Hair follicle dermal papilla cell (primary cell): ENCODE results near the gene ZNF614. TPM values are rescaled to one million over a fixed set of nuclear protein-coding genes. Genes with fewer than 3 reads are reported as not detected.

Experiments
- total RNA-seq: library from RNA; depleted of rRNA; stranded (reverse); fragments of >200 nt; gene quantifications from 2 replicates; pipeline ENCODE4 v1.2.3, GENCODE V29; 2012

Gene ZNF614
- total RNA-seq = 13.4 and 16.6 TPM in 2 replicates

GRCh38 chr19:52028027-52028779, at the start of gene ZNF614:
Gene ZNF614 (minus strand): TSS chr19:52028379. CDS start chr19:52025745, 2,634 bp downstream.

DNA sequence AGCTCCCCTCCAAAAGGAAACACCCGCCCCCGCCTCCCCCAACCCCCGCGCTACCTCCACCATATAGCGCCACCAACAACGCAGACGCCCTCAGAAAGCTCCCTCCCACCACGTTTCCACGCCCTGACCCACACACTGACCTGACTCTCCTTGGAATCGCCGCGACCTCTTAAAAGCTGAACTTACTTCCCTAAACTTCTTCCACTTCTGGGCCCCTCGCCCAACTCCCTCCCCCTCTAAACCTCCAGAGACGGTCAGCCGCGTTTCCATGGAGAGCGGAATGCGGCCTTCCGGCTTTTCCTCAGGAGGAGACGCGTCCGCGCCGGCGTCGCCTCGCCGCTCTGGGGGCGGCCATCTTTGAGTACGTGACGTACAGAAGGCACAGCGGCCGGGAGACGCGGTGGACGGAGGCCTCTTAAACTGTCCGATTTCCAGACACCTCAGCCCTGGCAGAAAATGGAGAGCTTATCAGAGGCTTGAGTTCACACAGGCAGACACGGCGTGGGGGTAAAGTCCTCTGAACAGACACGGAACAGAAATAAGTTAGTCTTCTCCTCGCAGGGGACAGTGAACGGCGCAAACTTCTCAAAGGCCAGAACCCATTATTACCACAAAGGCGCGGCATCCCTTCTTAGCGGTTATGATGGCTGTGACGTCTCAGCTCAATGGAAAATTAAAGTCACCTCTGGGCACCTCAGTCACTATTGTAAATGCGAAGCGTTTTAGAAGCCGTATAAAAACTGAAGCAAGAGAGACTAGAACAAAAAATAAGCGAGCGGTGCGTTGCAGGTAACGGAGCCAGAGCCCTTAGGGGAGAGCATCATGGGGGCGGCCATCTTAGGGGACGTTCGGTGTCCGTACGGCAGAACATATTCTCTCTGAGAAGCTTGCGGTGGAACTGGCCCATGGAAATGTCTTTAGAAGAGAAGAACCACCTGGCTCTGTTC, 20.6 kb upstream of the ZNF614 start, which contains the start of gene ZNF432:
Gene ZNF432, minus strand, starts transcription at position 284 of the 947 bp plus-strand sequence. CDS start 1,970 bp downstream, outside the sequence.

GRCh38 chr19:52007806-52008557, 20.2 kb downstream of the ZNF614 start, which contains the start of gene ZNF615:
Gene ZNF615 (minus strand): TSS chr19:52008211. CDS start chr19:52003711, 4,500 bp downstream.

DNA sequence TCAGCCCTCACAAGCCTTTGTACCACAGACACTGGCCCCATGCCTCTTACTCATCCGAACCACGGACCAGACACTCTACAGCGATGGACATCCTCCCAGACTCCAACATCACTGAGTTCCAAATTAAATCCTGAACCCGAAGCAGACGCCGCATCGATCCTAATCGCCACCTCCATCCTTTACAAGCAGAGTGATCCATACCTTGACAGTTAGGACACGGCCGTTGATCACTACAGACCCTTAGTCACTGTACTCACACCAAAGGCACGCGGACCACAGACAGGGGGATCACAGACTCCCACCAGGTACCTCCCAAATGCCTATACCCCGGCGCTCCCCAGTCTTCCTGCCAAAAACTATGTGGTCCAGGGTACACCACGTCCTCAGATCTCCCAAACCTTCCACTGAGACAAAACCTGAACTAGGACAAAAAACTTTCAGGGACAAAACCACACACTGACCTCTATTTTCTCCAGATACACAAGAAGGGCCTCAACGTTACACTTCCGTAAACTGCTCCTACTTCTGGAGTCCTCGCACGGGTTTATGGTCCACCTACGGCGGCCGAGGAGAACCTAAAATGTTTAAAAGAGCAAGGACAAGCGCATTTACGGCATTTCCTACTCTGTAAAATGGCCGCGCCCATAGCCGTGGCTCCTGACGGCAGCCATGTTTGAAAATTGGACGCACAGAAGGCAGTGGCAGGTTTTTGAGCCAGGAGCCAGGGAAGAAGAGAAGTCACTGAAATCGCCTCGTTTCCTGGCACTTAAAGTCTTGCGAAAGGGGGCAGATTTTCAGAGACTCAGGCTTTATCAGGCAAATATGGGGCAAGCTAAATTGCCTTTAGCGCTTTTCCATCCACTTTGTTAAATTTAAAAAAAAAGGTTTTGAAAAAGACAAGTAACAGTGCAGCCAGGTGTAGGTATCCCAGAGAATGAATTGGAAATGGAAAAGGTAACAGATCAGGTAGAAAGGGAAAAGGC, 41.6 kb downstream of the ZNF614 start, which contains the start of gene ZNF350:
Gene ZNF350, minus strand, starts transcription at position 532 of the 983 bp plus-strand sequence. CDS start 12,480 bp downstream, outside the sequence.

Other genes with a start within 250 kb of the ZNF614 start
- gene FPR3, start 233.2 kb downstream of the ZNF614 start, total RNA-seq = not detected in 2 replicates
- 5.2 and 6.8 TPM in 2 replicates for gene ZNF577, start 140.4 kb downstream of the ZNF614 start, total RNA-seq
- gene ZNF649, start 123.4 kb downstream of the ZNF614 start, total RNA-seq = 7.2 and 7.8 TPM in 2 replicates
- 7.1 and 11.1 TPM in 2 replicates for gene ZNF613, start 100.9 kb downstream of the ZNF614 start, total RNA-seq
- gene ZNF350, start 41.5 kb downstream of the ZNF614 start, total RNA-seq = 14.1 and 14.5 TPM in 2 replicates
- 11.8 and 12.1 TPM in 2 replicates for gene ZNF615, start 20.2 kb downstream of the ZNF614 start, total RNA-seq
- gene ZNF432, start 20.5 kb upstream of the ZNF614 start, total RNA-seq = 10.9 and 11.1 TPM in 2 replicates
- 38.1 and 41.0 TPM in 2 replicates for gene ZNF841, start 67.4 kb upstream of the ZNF614 start, total RNA-seq
- 5.8 and 7.0 TPM in 2 replicates for gene ZNF616, start 111.6 kb upstream of the ZNF614 start, total RNA-seq
- 8.9 and 11.2 TPM in 2 replicates for gene ZNF836, start 143.2 kb upstream of the ZNF614 start, total RNA-seq
- gene PPP2R1A, start 161.7 kb upstream of the ZNF614 start, total RNA-seq = 218 and 247 TPM in 2 replicates
- 12.7 and 12.8 TPM in 2 replicates for gene ZNF766, start 241.2 kb upstream of the ZNF614 start, total RNA-seq